SK-N-SH (cell line): ENCODE measurements around the gene CBX8. TPM values are rescaled to one million over a fixed set of nuclear protein-coding genes. Genes with fewer than 3 reads are reported as not detected.

ENCODE experiments used
- CTCF ChIA-PET: fragments of 300-600, 350-600 bp; formaldehyde crosslinking; extraction: SDS; loops from one replicate; lab custom pipeline; 2021; lab: Yijun Ruan, JAX
- POLR2A ChIA-PET: fragments of 350-600 bp; sonication (Branson Sonifier 250); formaldehyde crosslinking; extraction: SDS; loops from one replicate; lab custom pipeline; 2020; ENCODE audit warnings: antibody characterized with exemption, inconsistent platforms; lab: Yijun Ruan, JAX
- DNase-seq: peaks from one replicate; pipeline ENCODE4 v3.0.0; 2012
- H2AFZ ChIP-seq: fragments of 200-600 bp; sonication (generic); 2 replicates; pipeline ENCODE4 v1.8.1; 2016; ENCODE audit warnings: antibody characterized with exemption, mild to moderate bottlenecking, low read depth
- H3F3A ChIP-seq: fragments of 200-600 bp; sonication (generic); replicated peaks from 2 replicates; pipeline ENCODE3; 2016; ENCODE audit warnings: antibody characterized with exemption, mild to moderate bottlenecking; ENCODE audit not compliant: insufficient read depth
- H3K27ac ChIP-seq, 2 experiments: fragments of 200-500 bp in 1 of 2; fragments of 200-600 bp in 1 of 2; sonication (Bioruptor generic) in 1 of 2; sonication (generic), shearing (Covaris generic) in 1 of 2; 2 replicates each; pipeline versions ENCODE4 v1.5.1 to v1.6.1; 2014 to 2016; ENCODE audit warnings: low read depth in 2 of 2, inconsistent platforms in 1 of 2, low read length in 1 of 2, mild to moderate bottlenecking in 1 of 2, mixed read lengths in 1 of 2
- H3K27me3 ChIP-seq: fragments of 200-600 bp; sonication (generic), shearing (Covaris generic); 2 replicates; pipeline ENCODE4 v1.6.1; 2016; ENCODE audit warnings: mixed run types; ENCODE audit not compliant: insufficient read depth
- H3K36me3 ChIP-seq, 2 experiments: fragments of 200-500 bp in 1 of 2; fragments of 200-600 bp in 1 of 2; sonication (Bioruptor generic) in 1 of 2; sonication (generic) in 1 of 2; replicated peaks in 1 of 2; 2 replicates each; pipeline versions ENCODE3 to v1.5.1; 2014 to 2016; ENCODE audit warnings: low read length in 1 of 2, mild to moderate bottlenecking in 1 of 2; ENCODE audit not compliant: insufficient read depth in 2 of 2, control insufficient read depth in 1 of 2
- H3K4me1 ChIP-seq, 2 experiments: fragments of 200-500 bp in 1 of 2; fragments of 200-600 bp in 1 of 2; sonication (Bioruptor generic) in 1 of 2; sonication (generic), shearing (Covaris generic) in 1 of 2; 2 replicates each; pipeline versions ENCODE4 v1.5.1 to v1.6.1; 2014 to 2016; ENCODE audit warnings: low read depth in 1 of 2, low read length in 1 of 2, mixed run types in 1 of 2; ENCODE audit not compliant: insufficient read depth in 2 of 2, control insufficient read depth in 1 of 2
- H3K4me2 ChIP-seq: fragments of 200-600 bp; sonication (generic), shearing (Covaris generic); 2 replicates; pipeline ENCODE4 v1.6.1; 2017; ENCODE audit warnings: mixed run types
- H3K4me3 ChIP-seq, 2 experiments: fragments of 200-500 bp in 1 of 2; fragments of 200-600 bp in 1 of 2; sonication (Bioruptor generic) in 1 of 2; sonication (generic), shearing (Covaris generic) in 1 of 2; 2 replicates each; pipeline versions ENCODE4 v1.5.1 to v1.8.1; 2014 to 2016; ENCODE audit warnings: low read depth in 2 of 2, inconsistent platforms in 1 of 2, low read length in 1 of 2, mild to moderate bottlenecking in 1 of 2, mixed read lengths in 1 of 2, moderate library complexity in 1 of 2
- H3K79me2 ChIP-seq: fragments of 200-600 bp; sonication (generic); 2 replicates; pipeline ENCODE4 v1.8.1; 2017; ENCODE audit warnings: mild to moderate bottlenecking; ENCODE audit not compliant: insufficient read depth
- H3K9ac ChIP-seq: fragments of 200-600 bp; sonication (generic); 2 replicates; pipeline ENCODE4 v1.6.1; 2017; ENCODE audit warnings: mixed run types
- H3K9me2 ChIP-seq: fragments of 200-600 bp; sonication (generic); 2 replicates; pipeline ENCODE4 v1.6.1; 2017; ENCODE audit warnings: mixed run types
- H3K9me3 ChIP-seq: fragments of 200-600 bp; sonication (generic); 2 replicates; pipeline ENCODE4 v1.6.1; 2017; ENCODE audit warnings: mixed run types, mild to moderate bottlenecking, moderate library complexity
- H4K20me1 ChIP-seq: fragments of 200-600 bp; sonication (generic); 2 replicates; pipeline ENCODE4 v1.6.1; 2017; ENCODE audit warnings: mild to moderate bottlenecking, mixed run types; ENCODE audit not compliant: insufficient read depth
- EP300 ChIP-seq, 2 experiments: IDR thresholded peaks; 2 replicates each; pipeline versions ENCODE4 v1.4.0 to v1.6.1; 2012; ENCODE audit warnings: borderline replicate concordance in 1 of 2, low read depth in 1 of 2, low read length in 1 of 2
- EZH2phosphoT487 ChIP-seq: fragments of 200-600 bp; sonication (generic); IDR thresholded peaks from 2 replicates; pipeline ENCODE4 v1.6.1; 2017; ENCODE audit warnings: low read depth, mixed run types, mild to moderate bottlenecking, antibody characterized with exemption, moderate library complexity, borderline replicate concordance
- FOSL2 ChIP-seq: IDR thresholded peaks from 2 replicates; pipeline ENCODE4 v1.4.0; 2012; ENCODE audit warnings: low read depth, mild to moderate bottlenecking, moderate library complexity, borderline replicate concordance
- FOXM1 ChIP-seq: IDR thresholded peaks from 2 replicates; pipeline ENCODE4 v1.4.0; 2012; ENCODE audit warnings: low read depth, mild to moderate bottlenecking
- GABPA ChIP-seq: IDR thresholded peaks from 2 replicates; pipeline ENCODE4 v1.4.0; 2012; ENCODE audit warnings: low read depth, mild to moderate bottlenecking
- MEF2A ChIP-seq: IDR thresholded peaks from 2 replicates; pipeline ENCODE4 v1.4.0; 2012; ENCODE audit warnings: low read depth, borderline replicate concordance
- MXI1 ChIP-seq: IDR thresholded peaks from 2 replicates; pipeline ENCODE4 v1.6.1; 2012; ENCODE audit warnings: mild to moderate bottlenecking, low read depth, low read length, improper control_type of control experiment
- NFIC ChIP-seq: IDR thresholded peaks from 2 replicates; pipeline ENCODE4 v1.4.0; 2012; ENCODE audit warnings: borderline replicate concordance
- NRF1 ChIP-seq: IDR thresholded peaks from 2 replicates; pipeline ENCODE4 v1.6.1; 2012; ENCODE audit warnings: low read depth, mild to moderate bottlenecking, low read length
- POLR2AphosphoS5 ChIP-seq: IDR thresholded peaks from 2 replicates; pipeline ENCODE4 v1.6.1; 2012; ENCODE audit warnings: low read depth, low read length
- REST ChIP-seq: IDR thresholded peaks from 2 replicates; pipeline ENCODE4 v1.6.1; 2012; ENCODE audit warnings: mild to moderate bottlenecking, low read depth, low read length, moderate library complexity
- SIN3A ChIP-seq: IDR thresholded peaks from 2 replicates; pipeline ENCODE4 v1.6.1; 2012; ENCODE audit warnings: low read depth, mild to moderate bottlenecking, low read length, moderate library complexity, borderline replicate concordance
- SMC3 ChIP-seq: IDR thresholded peaks from 2 replicates; pipeline ENCODE4 v1.6.1; 2012; ENCODE audit warnings: low read depth, low read length, improper control_type of control experiment
- TAF1 ChIP-seq: IDR thresholded peaks from 2 replicates; pipeline ENCODE4 v1.6.1; 2012; ENCODE audit warnings: low read depth, mild to moderate bottlenecking, low read length, moderate library complexity, borderline replicate concordance
- TCF12 ChIP-seq: IDR thresholded peaks from 2 replicates; pipeline ENCODE4 v1.4.0; 2012
- TEAD4 ChIP-seq: IDR thresholded peaks from 2 replicates; pipeline ENCODE4 v1.4.0; 2012; ENCODE audit warnings: mild to moderate bottlenecking, borderline replicate concordance; ENCODE audit not compliant: insufficient read depth
- USF2 ChIP-seq: fragments of 150-350 bp; IDR thresholded peaks from 2 replicates; pipeline ENCODE4 v1.6.1; 2017; ENCODE audit warnings: antibody characterized with exemption, low read length, low read depth, borderline replicate concordance
- WGBS: methylation state at CpG from one replicate; pipeline ENCODE4 v1.1.6; 2017; ENCODE audit warnings: low lambda C conversion rate; 5-methylcytosine and 5-hydroxymethylcytosine counted together
- polyA plus RNA-seq, 3 experiments: library from polyadenylated mRNA; depleted of rRNA; stranded (reverse); fragments of >200 nt; gene quantifications; 2 replicates each; pipeline ENCODE4 v1.2.3, GENCODE V29; 2012
- TF ChIP-seq, protein P1 (sequence below): IDR thresholded peaks from 2 replicates; pipeline ENCODE4 v1.4.0; 2012; ENCODE audit warnings: low read depth, borderline replicate concordance
- TF ChIP-seq, protein P2 (sequence below): fragments of 150-350 bp; IDR thresholded peaks from 2 replicates; pipeline ENCODE4 v1.6.1; 2016; ENCODE audit warnings: mild to moderate bottlenecking, low read depth, low read length

The CBX8 gene
- polyA plus RNA-seq, 1 of the 3 experiments (the other 2 are of a cell fraction): 2.9 TPM

DNA sequence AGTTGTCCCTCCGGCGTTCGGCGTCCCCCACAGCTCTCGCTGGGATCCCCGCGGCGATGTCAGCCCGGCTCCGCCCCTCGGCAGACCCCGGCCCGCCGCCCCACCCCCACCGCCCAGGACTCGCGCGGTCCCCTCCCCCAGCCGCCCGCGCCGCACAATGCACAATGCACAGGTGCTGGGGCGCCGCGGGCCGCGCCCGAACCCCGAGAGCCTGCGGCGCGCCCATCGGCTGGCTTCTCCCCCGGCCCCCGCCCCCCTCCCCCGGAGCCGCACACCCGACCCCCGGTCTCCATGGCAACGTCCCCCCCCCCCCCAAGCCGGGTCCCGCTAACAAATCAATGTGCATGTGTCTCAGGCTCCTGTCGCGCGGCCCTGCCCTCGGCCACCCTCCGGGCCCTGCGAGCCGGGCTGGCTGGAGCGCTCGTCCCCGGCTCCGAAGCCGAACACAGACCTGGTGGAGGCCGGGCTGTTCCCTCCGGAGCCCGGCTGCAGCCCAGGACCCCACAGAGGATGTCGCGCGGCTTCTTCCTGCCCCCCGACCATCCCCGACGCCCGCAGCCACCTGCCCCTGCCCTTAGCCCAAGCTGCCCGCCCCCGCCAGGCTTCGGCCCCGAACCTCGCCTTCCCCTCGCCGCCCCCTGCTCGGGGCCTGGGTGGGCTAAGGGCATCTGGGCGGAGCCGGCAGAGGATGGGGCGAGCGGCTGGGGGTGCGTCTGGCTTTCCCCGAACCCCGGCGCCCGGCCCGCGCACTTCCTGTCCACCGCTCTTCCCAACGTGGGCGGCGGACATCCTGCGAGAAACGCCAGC lies 818 bp upstream of the CBX8 start:
- Histone ChIP-seq H3K9me3 (no peaks in the 10 kb centered on the region), H3K4me1 (peaks cover 23 to 43% of the 10 kb centered on the region in 2 experiments; a peak in 3 of 4 replicates), H3K4me2 (peak overlapping the region; percentile 81), H3F3A (peaks cover 4% of the 10 kb centered on the region), H3K36me3 (peaks cover 0 to 24% of the 10 kb centered on the region in 2 experiments), H3K9me2 (no peaks in the 10 kb centered on the region), H4K20me1 (peaks cover 11% of the 10 kb centered on the region; the same call in 1 of the 2 replicates), H2AFZ (peak overlapping the region; percentile 75; the same call in 1 of the 2 replicates), H3K4me3 (peak overlapping the region; percentile 44 to 54), H3K9ac (peak overlapping the region; percentile 21; the same call in 1 of the 2 replicates), H3K27me3 (0 out of 2 replicates have a peak, but pooled peaks cover 4% of the 10 kb centered on the region), H3K79me2 (peaks cover 18% of the 10 kb centered on the region), H3K27ac (peak overlapping the region in 1 of 2 experiments; percentile 81; a peak in 2 of 4 replicates)
- TF ChIP-seq TEAD4 (no peak), TAF1 (no peak), GABPA (no peak), TCF12 (no peak), EP300 (IDR thresholded peaks at IDR 0.05; ENCODE audit: borderline replicate concordance in 1 of 2, low read depth in 1 of 2, low read length in 1 of 2) (no peak), SIN3A (no peak), NRF1 (no peak), NFIC (no peak), POLR2AphosphoS5 (no peak), REST (no peak), EZH2phosphoT487 (no peak), MXI1 (no peak), USF2 (no peak), FOXM1 (no peak), MEF2A (no peak), SMC3 (no peak), FOSL2 (no peak)
- TF ChIP-seq, protein P1, sequence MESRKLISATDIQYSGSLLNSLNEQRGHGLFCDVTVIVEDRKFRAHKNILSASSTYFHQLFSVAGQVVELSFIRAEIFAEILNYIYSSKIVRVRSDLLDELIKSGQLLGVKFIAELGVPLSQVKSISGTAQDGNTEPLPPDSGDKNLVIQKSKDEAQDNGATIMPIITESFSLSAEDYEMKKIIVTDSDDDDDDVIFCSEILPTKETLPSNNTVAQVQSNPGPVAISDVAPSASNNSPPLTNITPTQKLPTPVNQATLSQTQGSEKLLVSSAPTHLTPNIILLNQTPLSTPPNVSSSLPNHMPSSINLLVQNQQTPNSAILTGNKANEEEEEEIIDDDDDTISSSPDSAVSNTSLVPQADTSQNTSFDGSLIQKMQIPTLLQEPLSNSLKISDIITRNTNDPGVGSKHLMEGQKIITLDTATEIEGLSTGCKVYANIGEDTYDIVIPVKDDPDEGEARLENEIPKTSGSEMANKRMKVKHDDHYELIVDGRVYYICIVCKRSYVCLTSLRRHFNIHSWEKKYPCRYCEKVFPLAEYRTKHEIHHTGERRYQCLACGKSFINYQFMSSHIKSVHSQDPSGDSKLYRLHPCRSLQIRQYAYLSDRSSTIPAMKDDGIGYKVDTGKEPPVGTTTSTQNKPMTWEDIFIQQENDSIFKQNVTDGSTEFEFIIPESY: no peak
- TF ChIP-seq, protein P2, sequence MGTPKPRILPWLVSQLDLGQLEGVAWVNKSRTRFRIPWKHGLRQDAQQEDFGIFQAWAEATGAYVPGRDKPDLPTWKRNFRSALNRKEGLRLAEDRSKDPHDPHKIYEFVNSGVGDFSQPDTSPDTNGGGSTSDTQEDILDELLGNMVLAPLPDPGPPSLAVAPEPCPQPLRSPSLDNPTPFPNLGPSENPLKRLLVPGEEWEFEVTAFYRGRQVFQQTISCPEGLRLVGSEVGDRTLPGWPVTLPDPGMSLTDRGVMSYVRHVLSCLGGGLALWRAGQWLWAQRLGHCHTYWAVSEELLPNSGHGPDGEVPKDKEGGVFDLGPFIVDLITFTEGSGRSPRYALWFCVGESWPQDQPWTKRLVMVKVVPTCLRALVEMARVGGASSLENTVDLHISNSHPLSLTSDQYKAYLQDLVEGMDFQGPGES: no peak
- ChIA-PET POLR2A (interaction anchor here (0.5 to 3.3 kb wide), 10 partner anchors 11 to 1509 kb away, joined by 3 to 50 read pairs (median 8); partner anchors contain the start of genes CBX2, CBX4 and GAA), CTCF (interaction anchor here (0.6 to 9.7 kb wide), 12 partner anchors 9 to 194 kb away, joined by 3 to 146 read pairs (median 8); partner anchors contain the start of gene CBX4)
- DNase-seq: peak; percentile 96
- WGBS: 56% methylated on average over 46 of the region's 89 CpGs
